ENCODE measurements around the gene METTL17. TPM values are rescaled to one million over a fixed set of nuclear protein-coding genes. Genes with fewer than 3 reads are reported as not detected.

Gene METTL17
- total RNA-seq, 1 donor from 2014 or later, result 39.7 TPM

- no peak for DNase-seq (ENCODE audit: low spot score)
Observed at GRCh38 chr14:20996521-20996920, 6.7 kb downstream of the METTL17 start.

DNA sequence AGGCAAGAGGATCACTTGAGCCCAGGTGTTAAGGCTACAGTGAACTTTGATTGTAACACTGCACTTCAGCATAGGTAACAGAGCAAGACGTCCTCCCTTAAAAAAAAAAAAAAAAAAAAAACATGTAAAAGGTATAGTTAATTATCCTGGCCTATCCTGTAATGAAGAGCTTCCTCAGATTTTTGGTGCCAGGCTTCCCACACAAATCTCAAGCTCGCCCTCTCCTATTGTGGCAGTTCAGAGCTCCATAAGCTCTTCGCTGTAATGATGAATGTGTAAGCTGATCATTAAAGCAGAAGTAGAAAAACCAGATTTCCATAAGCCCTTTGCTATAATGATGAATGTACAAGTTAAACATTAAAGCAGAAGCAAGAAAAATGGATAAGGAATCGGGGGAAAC is 7.3 kb downstream of the METTL17 start:
- DNase-seq (ENCODE audit: low spot score), result no peak

DNA sequence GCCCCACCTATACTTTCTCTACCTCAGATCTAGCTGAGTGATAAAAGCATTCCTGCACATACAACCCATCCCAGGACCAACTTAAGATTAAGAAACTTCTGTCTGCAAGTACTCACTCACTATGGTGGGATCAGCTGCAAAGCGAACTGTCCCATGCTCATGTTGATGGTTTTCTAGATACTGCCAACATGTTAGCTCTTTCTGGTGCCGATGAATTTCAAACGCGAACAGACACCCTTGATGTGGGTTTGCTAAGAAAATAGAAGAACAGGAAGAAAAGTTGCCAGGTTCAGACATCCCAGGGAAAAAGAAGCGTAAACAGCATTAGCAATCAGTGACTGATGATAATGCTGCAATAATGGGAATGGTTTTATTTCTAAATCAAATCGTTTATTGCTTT is 7.8 kb downstream of the METTL17 start:
- peak; percentile 38 for DNase-seq (ENCODE audit: low spot score)

- peak; percentile 44 for DNase-seq (ENCODE audit: low spot score)
Observed at GRCh38 chr14:20998139-20998538, 8.4 kb downstream of the METTL17 start.

- DNase-seq (ENCODE audit: low spot score), result peak; percentile 95
Observed at GRCh38 chr14:20998674-20999366, 9.0 kb downstream of the METTL17 start, which contains the start of gene SLC39A2. Gene SLC39A2 (plus strand): TSS chr14:20999293. CDS start chr14:20999447, 154 bp downstream.

GRCh38 chr14:20999591-20999990 is 9.8 kb downstream of the METTL17 start:
- DNase-seq (ENCODE audit: low spot score), result no peak

GRCh38 chr14:21001218-21001617 is 11.4 kb downstream of the METTL17 start:
- DNase-seq (ENCODE audit: low spot score), result no peak

DNA sequence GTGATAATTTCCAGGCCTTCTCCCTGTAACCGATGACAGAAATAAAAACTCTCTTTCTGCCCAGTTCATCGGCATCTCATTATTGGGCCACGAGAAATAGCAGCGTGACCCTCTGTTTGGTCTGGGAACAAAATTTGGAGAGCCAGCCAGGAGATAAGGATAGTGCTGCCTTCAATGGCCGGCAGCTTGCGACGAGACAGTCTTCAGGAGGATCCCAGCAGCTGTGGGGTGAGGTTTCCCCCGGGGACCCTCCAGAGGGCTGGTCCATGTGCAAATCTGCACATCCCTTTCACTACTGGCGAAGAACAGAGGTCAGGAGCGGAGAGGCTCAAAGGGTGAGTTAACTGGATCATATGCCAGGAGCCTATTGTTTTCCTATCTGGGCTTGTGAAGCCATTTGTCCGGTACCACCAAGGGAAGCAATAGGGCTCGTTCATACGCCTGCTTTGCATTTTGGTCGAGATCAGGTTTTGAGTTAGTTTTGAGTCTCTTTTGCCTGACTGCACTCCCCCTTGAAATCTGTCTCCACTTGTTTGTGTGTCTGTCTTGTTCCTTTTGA is 14.1 kb downstream of the METTL17 start:
- peak; percentile 50 for DNase-seq (ENCODE audit: low spot score)

DNA sequence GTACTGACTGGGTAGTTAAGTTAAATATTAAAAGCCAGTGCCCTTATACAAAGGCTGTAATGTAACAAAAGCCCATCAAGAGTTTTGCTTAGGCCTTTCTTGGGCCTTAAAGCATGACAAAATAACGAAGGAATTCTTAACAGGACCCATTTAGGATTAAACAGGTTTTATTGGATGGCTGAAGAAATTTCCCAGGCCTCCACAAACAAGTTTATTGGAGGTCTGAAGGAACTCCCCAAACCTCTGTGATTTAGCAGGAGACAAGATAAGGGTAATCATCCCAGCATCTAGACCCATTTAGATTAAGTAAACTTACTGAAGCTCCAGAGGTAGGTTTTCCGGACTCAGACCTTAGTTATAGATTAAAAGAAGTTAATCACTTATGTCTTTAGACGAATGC is 19.9 kb downstream of the METTL17 start:
- peak; percentile 91 for DNase-seq (ENCODE audit: low spot score)

DNA sequence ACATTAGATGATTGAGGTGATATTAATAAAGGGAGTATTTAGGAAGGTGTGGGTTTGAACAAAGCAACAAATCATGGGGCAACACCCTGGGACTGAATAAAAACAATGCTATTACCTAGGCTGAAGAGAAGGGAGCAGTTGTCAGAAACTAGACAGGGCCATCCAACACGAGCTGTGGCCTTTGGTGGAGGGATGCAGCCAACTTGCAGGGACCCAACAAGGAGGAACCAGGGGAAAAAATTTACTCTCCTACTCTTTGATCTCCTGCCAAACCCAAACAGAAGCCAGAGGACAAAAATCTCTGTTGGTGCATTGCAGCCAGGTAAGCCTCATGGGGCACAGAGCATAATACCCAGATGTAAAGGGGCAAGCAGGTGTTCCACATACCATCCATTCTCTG is 21.4 kb downstream of the METTL17 start:
- no peak for DNase-seq (ENCODE audit: low spot score)

- peak; percentile 89 for DNase-seq (ENCODE audit: low spot score)
Observed at GRCh38 chr14:21014761-21015190, 25.0 kb downstream of the METTL17 start.

DNA sequence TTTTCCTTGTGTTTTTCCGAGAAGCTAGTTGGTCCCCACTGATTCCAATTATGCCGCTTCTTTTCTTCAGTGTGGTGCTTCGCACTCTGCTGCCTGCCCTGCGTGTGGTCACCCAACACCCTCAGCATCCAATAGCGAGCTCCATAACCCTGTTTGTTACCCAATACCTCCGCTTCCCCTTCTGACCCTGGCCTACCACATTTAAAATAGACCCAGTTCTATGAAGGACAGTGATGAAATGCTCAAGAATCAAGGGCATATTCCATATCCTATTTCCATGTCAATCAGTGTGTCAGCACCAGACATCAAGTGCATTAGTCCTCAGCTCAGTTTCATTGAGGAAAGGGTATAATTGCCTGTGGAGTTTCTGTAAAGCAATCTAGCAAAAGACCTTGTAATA is 25.5 kb downstream of the METTL17 start:
- no peak for DNase-seq (ENCODE audit: low spot score)

GRCh38 chr14:21016413-21017190 is 26.8 kb downstream of the METTL17 start:
- no peak for DNase-seq (ENCODE audit: low spot score)

DNA sequence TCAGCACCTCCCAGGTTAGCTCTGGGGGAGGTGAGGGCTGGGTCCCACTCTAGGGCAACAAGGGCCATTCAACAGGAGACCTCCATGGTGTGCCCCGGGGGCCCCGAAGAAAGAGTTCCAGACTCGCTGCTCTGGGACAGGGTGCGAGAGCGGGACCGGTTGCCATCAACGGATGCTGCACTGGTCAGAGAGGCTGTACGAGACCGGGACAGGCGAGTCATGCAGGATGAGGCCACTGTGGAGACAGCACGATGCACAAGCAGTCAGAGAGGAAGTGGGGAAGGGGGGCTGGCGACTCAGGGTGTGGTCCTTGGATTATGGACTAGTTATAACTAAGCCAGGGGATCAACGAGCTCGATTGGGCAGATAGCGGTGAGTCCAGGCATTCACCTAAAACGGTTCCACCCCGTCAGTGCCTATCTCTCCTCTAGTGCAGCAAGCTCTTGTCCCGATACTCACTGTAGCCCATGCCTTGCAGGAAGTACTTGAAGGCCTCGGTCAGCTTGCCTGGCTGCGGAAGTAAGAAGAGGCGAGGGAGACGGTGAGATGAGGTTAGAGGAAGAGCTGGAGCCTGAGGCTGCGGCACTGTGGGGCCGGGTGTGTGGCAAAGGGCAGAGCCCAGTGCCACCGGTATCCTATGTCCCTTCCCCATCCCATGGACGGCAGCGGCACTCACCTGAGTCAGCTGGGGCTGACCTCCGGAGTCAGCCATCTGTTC is 27.9 kb downstream of the METTL17 start:
- DNase-seq (ENCODE audit: low spot score), result no peak

GRCh38 chr14:21018286-21018685 is 28.5 kb downstream of the METTL17 start:
- no peak for DNase-seq (ENCODE audit: low spot score)

- no peak for DNase-seq (ENCODE audit: low spot score)
Observed at GRCh38 chr14:21018781-21019180, 29.0 kb downstream of the METTL17 start.

- DNase-seq (ENCODE audit: low spot score), result no peak
Observed at GRCh38 chr14:21019366-21019765, 29.6 kb downstream of the METTL17 start.

DNA sequence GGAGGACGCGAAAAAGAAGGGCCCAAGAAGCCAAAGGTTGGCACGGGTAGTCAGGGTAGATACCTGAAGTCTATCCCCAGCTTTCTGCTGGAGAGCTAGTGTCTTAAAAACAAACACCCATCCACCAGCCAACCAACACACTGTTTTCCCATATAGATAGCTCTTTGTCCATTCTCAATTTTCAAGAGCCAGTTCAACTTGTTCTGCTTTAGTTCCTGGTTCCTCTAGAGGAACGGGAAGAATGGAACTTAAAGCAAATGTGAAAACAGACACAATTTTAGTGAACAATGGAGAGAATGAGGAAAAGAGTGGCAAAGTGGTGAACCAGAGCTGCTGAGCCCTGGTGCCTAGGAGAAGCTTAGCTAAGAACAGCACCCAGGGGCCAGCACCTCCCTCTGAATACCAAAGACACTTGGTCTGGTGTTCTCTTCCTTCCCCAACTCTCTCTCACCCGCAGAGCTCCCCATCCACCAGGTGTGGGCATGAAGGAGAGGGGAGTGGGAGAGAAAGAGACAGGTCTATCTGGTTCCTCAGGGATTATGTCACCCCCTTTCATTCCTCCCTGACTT is 31.3 kb downstream of the METTL17 start:
- DNase-seq (ENCODE audit: low spot score), result no peak

DNA sequence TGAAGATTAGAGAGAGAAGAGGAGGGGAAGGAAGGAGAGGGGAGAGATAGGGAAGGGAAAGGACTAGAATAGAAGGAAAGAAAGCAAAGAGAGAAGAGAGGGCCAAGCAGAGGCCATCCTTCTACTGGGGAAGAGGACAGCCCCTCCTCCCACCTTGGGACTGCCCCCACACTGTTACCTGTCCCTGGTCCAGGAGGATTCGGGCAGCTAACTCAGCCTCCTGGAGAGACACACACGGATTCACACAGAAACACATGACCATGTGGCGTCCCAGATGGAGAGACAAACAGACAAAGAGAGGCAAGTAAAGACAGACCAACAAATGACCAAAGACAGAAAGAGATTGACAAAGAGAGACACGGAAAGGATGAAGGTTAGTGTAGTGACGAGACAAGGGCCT is 32.9 kb downstream of the METTL17 start:
- DNase-seq (ENCODE audit: low spot score), result no peak

DNA sequence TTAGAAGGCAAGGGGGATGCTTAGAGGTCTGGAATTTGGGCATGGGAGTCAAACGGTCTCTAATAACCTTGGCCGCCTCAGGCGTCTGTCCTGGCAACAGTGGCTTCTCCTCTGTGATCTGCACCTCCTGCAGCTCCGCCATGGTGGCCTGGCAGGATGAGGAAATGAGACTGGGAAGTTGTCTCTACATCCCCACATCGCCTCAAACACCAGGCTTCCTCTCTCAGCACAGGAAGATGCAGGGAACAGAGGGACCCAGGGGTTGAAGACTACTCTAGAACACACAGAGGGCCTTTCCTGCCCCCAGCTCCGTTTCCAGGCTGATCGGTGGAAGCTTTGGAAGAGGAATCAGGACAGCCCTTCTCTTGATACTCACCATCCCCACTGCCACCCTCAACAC is 33.4 kb downstream of the METTL17 start:
- DNase-seq (ENCODE audit: low spot score), result no peak

DNA sequence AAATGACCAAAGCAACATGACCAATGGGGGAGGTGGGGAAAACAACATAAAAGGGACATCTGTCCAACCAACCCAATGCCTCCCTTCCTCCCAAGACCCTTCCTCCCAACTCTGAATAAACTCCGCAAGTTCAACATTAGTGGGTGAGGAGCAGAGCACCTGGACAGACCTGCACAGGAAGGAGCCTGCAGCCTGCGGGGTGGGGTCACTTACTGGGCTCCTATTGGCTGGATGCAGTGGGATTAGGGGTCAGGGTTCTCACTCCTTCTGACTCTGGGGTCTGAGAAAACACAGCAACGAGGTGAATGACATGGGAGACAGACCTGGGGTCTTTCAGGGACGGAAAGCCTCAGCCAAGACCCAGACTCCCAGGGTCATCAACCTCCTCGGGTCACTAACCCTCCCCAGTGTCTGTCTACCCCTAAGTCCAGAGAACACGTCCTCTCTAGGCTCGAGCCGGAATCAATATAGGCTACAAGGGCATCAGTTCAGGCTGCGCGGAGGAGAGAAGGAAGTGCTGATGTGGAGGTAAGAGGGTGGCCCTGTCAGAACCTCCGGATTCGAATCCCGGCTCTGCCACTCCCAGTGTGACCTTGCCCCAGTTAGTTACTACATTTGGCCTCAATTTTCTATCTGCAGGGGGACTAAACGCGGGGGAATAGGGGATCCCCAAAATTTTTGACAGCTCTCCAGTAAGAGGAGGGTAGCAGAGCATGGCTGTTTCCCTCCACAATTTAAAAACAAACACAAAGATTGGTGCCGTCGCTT is 34.2 kb downstream of the METTL17 start:
- DNase-seq (ENCODE audit: low spot score), result no peak
